ENCODE data around the gene MFSD2B. TPM values are rescaled to one million over a fixed set of nuclear protein-coding genes. Genes with fewer than 3 reads are reported as not detected.
A peak's percentile ranks its signal among the peaks of the same experiment; 100 is the strongest.

MFSD2B gene
- total RNA-seq (under 1 TPM in 3 of 7 donors, not detected in 4; 0.07 to 0.47 (median 0.15) TPM), polyA plus RNA-seq (under 1 TPM in 1 of 2 donors, not detected in 1; 0.02 TPM)
- long read RNA-seq, donor 1, partial matches to known transcripts: 0 of 3 reads
- long read RNA-seq, donor 1, other reads (novel, unspliced or antisense): 3 of 3 reads
- long read RNA-seq, donor 2: 0 reads
- long read RNA-seq, donor 3: 0 reads

GRCh38 chr2:24009680-24010476, at the start of gene MFSD2B:
Gene MFSD2B, plus strand, starts transcription at chr2:24010085. Its CDS starts 12 bp downstream, at chr2:24010097.
- intact Hi-C loops (cut with DNase I): no loop called here
- Histone ChIP-seq H3K36me3 (no peaks in the 10 kb centered on the region), H3K27ac (no peak within 1 kb of the TSS), H3K4me3 (peak within 1 kb of the TSS; percentile 7), H3K4me1 (ENCODE audit: insufficient read depth) (peaks cover 3% of the 10 kb centered on the region), H3K27me3 (no peaks in the 10 kb centered on the region), H3K9me3 (no peaks in the 10 kb centered on the region)
- WGBS, 3 donors: 1 to 6% (median 4%) methylated on average over 53 to 75 of the region's 75 CpGs
- DNase-seq: no peak
- TF ChIP-seq CTCF (IDR thresholded peaks at IDR 0.05) (no peak), EP300 (IDR thresholded peaks at IDR 0.05) (no peak), POLR2A (IDR thresholded peaks at IDR 0.05) (no peak)

- 96 to 99% (median 97%) methylated on average over 4 of the region's 4 CpGs for WGBS, 3 donors
- DNase-seq: no peak
- Histone ChIP-seq H3K4me3 (no peak overlapping the region), H3K27me3 (no peaks in the 10 kb centered on the region), H3K36me3 (no peaks in the 10 kb centered on the region), H3K9me3 (no peaks in the 10 kb centered on the region), H3K27ac (no peak overlapping the region), H3K4me1 (ENCODE audit: insufficient read depth) (no peaks in the 10 kb centered on the region)
- no peak for TF ChIP-seq EP300 (IDR thresholded peaks at IDR 0.05)
- TF ChIP-seq CTCF (IDR thresholded peaks at IDR 0.05): no peak
- TF ChIP-seq POLR2A (IDR thresholded peaks at IDR 0.05): no peak
- intact Hi-C loops (cut with DNase I): no loop called here
Observed at GRCh38 chr2:23967846-23968245, 42.0 kb upstream of the MFSD2B start.

GRCh38 chr2:23976883-23977282, 33.0 kb upstream of the MFSD2B start:
- intact Hi-C loops (cut with DNase I): no loop called here
- no peaks in the 10 kb centered on the region for H3K27me3 ChIP-seq
- TF ChIP-seq EP300 (IDR thresholded peaks at IDR 0.05) (no peak), POLR2A (IDR thresholded peaks at IDR 0.05) (no peak), CTCF (IDR thresholded peaks at IDR 0.05) (no peak)
- H3K27ac ChIP-seq: no peak overlapping the region
- 78 to 84% (median 81%) methylated on average over 8 of the region's 8 CpGs for WGBS, 3 donors
- DNase-seq: no peak
- no peaks in the 10 kb centered on the region for H3K4me1 ChIP-seq (ENCODE audit: insufficient read depth)
- H3K9me3 ChIP-seq: no peaks in the 10 kb centered on the region
- H3K4me3 ChIP-seq: no peak overlapping the region
- no peaks in the 10 kb centered on the region for H3K36me3 ChIP-seq

- Histone ChIP-seq H3K27me3 (no peaks in the 10 kb centered on the region), H3K27ac (no peak overlapping the region), H3K4me1 (ENCODE audit: insufficient read depth) (no peaks in the 10 kb centered on the region), H3K4me3 (no peak overlapping the region), H3K36me3 (no peaks in the 10 kb centered on the region), H3K9me3 (no peaks in the 10 kb centered on the region)
- WGBS, 3 donors: 57 to 69% (median 64%) methylated on average over 2 of the region's 2 CpGs
- no peak for TF ChIP-seq EP300 (IDR thresholded peaks at IDR 0.05)
- no peak for TF ChIP-seq POLR2A (IDR thresholded peaks at IDR 0.05)
- TF ChIP-seq CTCF (IDR thresholded peaks at IDR 0.05): no peak
- DNase-seq: no peak
- intact Hi-C loops (cut with DNase I): no loop called here
Observed at GRCh38 chr2:23988371-23988770, 21.5 kb upstream of the MFSD2B start.
